ENCODE data around the gene SPEN. TPM values are rescaled to one million over a fixed set of nuclear protein-coding genes. Genes with fewer than 3 reads are reported as not detected.

Gene SPEN
- total and polyA plus RNA-seq, 9 of the 15 experiments (the other 6 are each of a cell fraction or from before 2014, with no cell fraction given): 5.7 to 87.5 (median 27.2) TPM

GRCh38 chr1:15952317-15953258 is 105.1 kb downstream of the SPEN start (continued):
- no peak for TF ChIP-seq RBM39 (optimal IDR thresholded peaks at IDR 0.05; ENCODE audit: low read depth, low read length)
- no peak for TF ChIP-seq BMI1 (IDR thresholded peaks at IDR 0.05; ENCODE audit: low read length)
- no peak for TF ChIP-seq NFXL1 (CRISPR knock-in tag; IDR thresholded peaks at IDR 0.05)
- TF ChIP-seq PHF8 (IDR thresholded peaks at IDR 0.05; ENCODE audit: borderline replicate concordance, low read length): peak; percentile 42; the same call in 1 of the 2 replicates
- TF ChIP-seq ARID1B (IDR thresholded peaks at IDR 0.05): peak; percentile 100
- TF ChIP-seq HCFC1 (IDR thresholded peaks at IDR 0.05; ENCODE audit: low read depth, low read length): peak; percentile 38; the same call in 1 of the 2 replicates
- TF ChIP-seq, protein P1, sequence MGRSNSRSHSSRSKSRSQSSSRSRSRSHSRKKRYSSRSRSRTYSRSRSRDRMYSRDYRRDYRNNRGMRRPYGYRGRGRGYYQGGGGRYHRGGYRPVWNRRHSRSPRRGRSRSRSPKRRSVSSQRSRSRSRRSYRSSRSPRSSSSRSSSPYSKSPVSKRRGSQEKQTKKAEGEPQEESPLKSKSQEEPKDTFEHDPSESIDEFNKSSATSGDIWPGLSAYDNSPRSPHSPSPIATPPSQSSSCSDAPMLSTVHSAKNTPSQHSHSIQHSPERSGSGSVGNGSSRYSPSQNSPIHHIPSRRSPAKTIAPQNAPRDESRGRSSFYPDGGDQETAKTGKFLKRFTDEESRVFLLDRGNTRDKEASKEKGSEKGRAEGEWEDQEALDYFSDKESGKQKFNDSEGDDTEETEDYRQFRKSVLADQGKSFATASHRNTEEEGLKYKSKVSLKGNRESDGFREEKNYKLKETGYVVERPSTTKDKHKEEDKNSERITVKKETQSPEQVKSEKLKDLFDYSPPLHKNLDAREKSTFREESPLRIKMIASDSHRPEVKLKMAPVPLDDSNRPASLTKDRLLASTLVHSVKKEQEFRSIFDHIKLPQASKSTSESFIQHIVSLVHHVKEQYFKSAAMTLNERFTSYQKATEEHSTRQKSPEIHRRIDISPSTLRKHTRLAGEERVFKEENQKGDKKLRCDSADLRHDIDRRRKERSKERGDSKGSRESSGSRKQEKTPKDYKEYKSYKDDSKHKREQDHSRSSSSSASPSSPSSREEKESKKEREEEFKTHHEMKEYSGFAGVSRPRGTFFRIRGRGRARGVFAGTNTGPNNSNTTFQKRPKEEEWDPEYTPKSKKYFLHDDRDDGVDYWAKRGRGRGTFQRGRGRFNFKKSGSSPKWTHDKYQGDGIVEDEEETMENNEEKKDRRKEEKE (IDR thresholded peaks at IDR 0.05; ENCODE audit: borderline replicate concordance in 1 of 2, control insufficient read depth in 1 of 2, low read depth in 2 of 2, low read length in 1 of 2): peak in 1 of 2 experiments; percentile 95; a peak in 2 of 4 replicates
- peak; percentile 63 for TF ChIP-seq CC2D1A (IDR thresholded peaks at IDR 0.05)
- no peak for TF ChIP-seq NR0B1 (IDR thresholded peaks at IDR 0.05; ENCODE audit: partially characterized antibody)
- TF ChIP-seq ARNT (IDR thresholded peaks at IDR 0.05): peak; percentile 93 to 97
- TF ChIP-seq SPI1 (IDR thresholded peaks at IDR 0.05; ENCODE audit: borderline replicate concordance, low read depth, low read length): peak; percentile 96
- no peak for TF ChIP-seq ZSCAN29 (IDR thresholded peaks at IDR 0.05)
- TF ChIP-seq E2F3 (CRISPR knock-in tag; IDR thresholded peaks at IDR 0.05): 0 out of 2 replicates have a peak, but pooled peaks have one; percentile 12
- TF ChIP-seq CBX3 (IDR thresholded peaks at IDR 0.05; ENCODE audit: borderline replicate concordance in 1 of 2, low read length in 2 of 2): peak in 1 of 2 experiments; percentile 90; a peak in 1 of 3 replicates
- no peak for TF ChIP-seq HNRNPUL1 (IDR thresholded peaks at IDR 0.05; ENCODE audit: low read length)
- TF ChIP-seq CBFB (CRISPR knock-in tag; IDR thresholded peaks at IDR 0.05): no peak
- TF ChIP-seq FOXK2 (conservative IDR thresholded peaks at IDR 0.05 in 1 of 2, IDR thresholded peaks at IDR 0.05 in 1 of 2; ENCODE audit: low read depth in 2 of 2): peak; percentile 34 to 83
- TF ChIP-seq TCF3 (CRISPR knock-in tag; IDR thresholded peaks at IDR 0.05): peak; percentile 98
- TF ChIP-seq NFIC (IDR thresholded peaks at IDR 0.05): peak; percentile 95
- no peak for TF ChIP-seq NELFE (IDR thresholded peaks at IDR 0.05; ENCODE audit: insufficient read depth, insufficient read length)
- TF ChIP-seq TARDBP (IDR thresholded peaks at IDR 0.05): peak; percentile 75; the same call in 1 of the 2 replicates
- peak; percentile 73; the same call in 1 of the 2 replicates for TF ChIP-seq ZKSCAN1 (IDR thresholded peaks at IDR 0.05; ENCODE audit: low read depth, low read length)
- TF ChIP-seq ZKSCAN8 (CRISPR knock-in tag; IDR thresholded peaks at IDR 0.05): peak; percentile 32; the same call in 1 of the 2 replicates

Data from K562 (cell line).